ENCODE measurements around the gene XAF1.

DNA sequence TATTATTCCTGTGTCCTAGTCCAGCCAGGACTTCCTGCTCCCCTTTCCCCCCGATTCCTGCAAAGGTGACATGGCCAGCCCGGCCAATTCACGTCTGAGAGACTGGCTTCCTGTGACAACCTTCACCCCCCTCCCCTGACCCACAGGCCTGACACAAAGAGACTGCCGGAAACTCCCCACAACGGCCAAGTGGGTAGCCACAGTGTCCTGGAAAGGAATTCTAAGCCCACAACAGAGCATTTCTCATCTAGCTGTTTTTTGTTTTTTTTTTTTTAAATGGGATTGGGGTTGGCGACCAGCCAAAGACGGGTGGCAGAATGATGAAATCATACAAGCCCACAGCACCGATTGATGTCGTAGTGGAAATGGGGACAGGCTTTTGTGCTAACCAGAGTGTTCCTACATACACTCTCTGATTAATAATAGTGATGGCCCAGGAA is 2.8 kb upstream of the XAF1 start:
- TF ChIP-seq CTCF (conservative IDR thresholded peaks at IDR 0.05 in 1 of 2, IDR thresholded peaks at IDR 0.05 in 1 of 2; ENCODE audit: low read depth in 1 of 2, low read length in 2 of 2) = no peak
- no peak for TF ChIP-seq EZH2 (IDR thresholded peaks at IDR 0.05; ENCODE audit: low read length, missing control alignments)

All from fibroblast of lung (primary cell).